ENCODE results near the gene S100A9. TPM values are rescaled to one million over a fixed set of nuclear protein-coding genes. Genes with fewer than 3 reads are reported as not detected.

The S100A9 gene
- total and polyA plus RNA-seq, 2 of the 8 experiments (the other 6 are each of a cell fraction or from before 2014, with no cell fraction given) = not detected

DNA sequence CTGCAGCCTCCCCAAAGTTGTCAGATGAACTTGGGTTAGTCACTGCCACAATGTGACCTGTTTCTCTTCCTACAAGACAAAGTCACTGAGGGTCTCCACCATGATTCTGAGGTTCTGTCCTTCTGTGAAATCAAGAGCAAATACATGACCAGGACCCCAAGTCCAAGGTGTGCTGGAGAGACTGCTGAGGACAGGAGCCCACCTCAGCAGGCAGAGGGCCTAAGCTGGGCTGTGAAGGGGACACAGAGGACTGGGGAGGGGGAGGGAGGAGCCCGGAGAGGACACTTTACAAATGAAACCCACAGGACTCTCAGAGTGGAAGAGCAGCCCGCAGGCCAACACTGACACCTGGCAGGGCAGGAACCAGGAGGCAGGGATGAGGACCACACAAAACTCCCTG is 48.2 kb upstream of the S100A9 start:
- Histone ChIP-seq H3K18ac (ENCODE audit: extremely low read depth, low read length) (no peak overlapping the region), H3K79me1 (ENCODE audit: low read depth, low read length) (no peaks in the 10 kb centered on the region), H3K4ac (replicated peaks; ENCODE audit: insufficient read length, low read depth, low read length) (no peak overlapping the region), H2BK20ac (ENCODE audit: low read length) (no peak overlapping the region), H3K23me2 (ENCODE audit: low read depth, low read length) (no peaks in the 10 kb centered on the region), H3K36me3 (ENCODE audit: control insufficient read depth in 2 of 4, insufficient read depth in 4 of 4, low read length in 3 of 4) (no peaks in the 10 kb centered on the region), H2BK15ac (ENCODE audit: low read length) (no peak overlapping the region), H3K56ac (replicated peaks; ENCODE audit: insufficient read length, low read depth, low read length) (no peak overlapping the region), H2AK5ac (ENCODE audit: low read depth, low read length) (no peak overlapping the region), H3K4me1 (replicated peaks in 1 of 4; ENCODE audit: control insufficient read depth in 3 of 4, insufficient read depth in 4 of 4, low read length in 3 of 4) (peaks cover 0 to 5% (median 0%) of the 10 kb centered on the region in 4 experiments; a peak in 3 of 7 replicates), H4K8ac (ENCODE audit: extremely low read depth, insufficient read depth, low read length) (no peak overlapping the region), H3K9ac (replicated peaks in 1 of 4; ENCODE audit: extremely low read depth in 1 of 4, low read depth in 3 of 4, low read length in 3 of 4) (no peak overlapping the region), H2BK120ac (replicated peaks; ENCODE audit: low read depth, low read length) (no peak overlapping the region), H3K9me3 (ENCODE audit: insufficient read depth in 2 of 2, low read depth in 1 of 2, low read length in 1 of 2) (no peaks in the 10 kb centered on the region), H3K4me3 (ENCODE audit: extremely low read depth in 1 of 4, insufficient read depth in 2 of 4, low read depth in 3 of 4, low read length in 4 of 4) (no peak overlapping the region), H4K20me1 (replicated peaks in 1 of 2; ENCODE audit: control insufficient read depth in 1 of 2, insufficient read depth in 2 of 2, low read length in 2 of 2) (no peaks in the 10 kb centered on the region), H2AFZ (ENCODE audit: low read length) (no peak overlapping the region), H3K79me2 (ENCODE audit: control insufficient read depth in 1 of 2, insufficient read depth in 2 of 2, low read length in 2 of 2) (no peaks in the 10 kb centered on the region), H4K5ac (ENCODE audit: insufficient read length, low read depth, low read length) (no peak overlapping the region), H2BK12ac (ENCODE audit: low read depth, low read length) (no peak overlapping the region), H3K27ac (ENCODE audit: low read depth, low read length) (no peak overlapping the region), H3K4me2 (ENCODE audit: insufficient read depth in 1 of 2, low read depth in 2 of 2, low read length in 2 of 2) (no peak overlapping the region), H3K23ac (ENCODE audit: insufficient read length) (no peak overlapping the region), H4K91ac (replicated peaks; ENCODE audit: insufficient read length, low read length) (no peak overlapping the region), H3K14ac (ENCODE audit: insufficient read length) (no peak overlapping the region), H3K27me3 (replicated peaks in 1 of 4; ENCODE audit: control insufficient read depth in 3 of 4, extremely low read depth in 1 of 4, insufficient read depth in 3 of 4, low read length in 3 of 4) (no peaks in the 10 kb centered on the region), H2BK5ac (ENCODE audit: low read depth, low read length) (no peak overlapping the region)
- 86% methylated on average over 2 of the region's 2 CpGs; no CpG with 5 or more reads in 1 of the 2 experiments for WGBS, 2 experiments (ENCODE audit: extremely low coverage in 1 of 2, insufficient coverage in 1 of 2, insufficient read length in 1 of 2, insufficient replicate concordance in 2 of 2, low coverage in 1 of 2, low lambda C conversion rate in 2 of 2, missing lambda C conversion rate in 1 of 2)
- TF ChIP-seq TEAD4 (IDR thresholded peaks at IDR 0.05; ENCODE audit: low read depth, low read length) (no peak), KDM4A (IDR thresholded peaks at IDR 0.05; ENCODE audit: low read depth, low read length, severe bottlenecking) (no peak), NANOG (IDR thresholded peaks at IDR 0.05; ENCODE audit: insufficient read depth, low read depth, low read length, poor library complexity, severe bottlenecking) (no peak), BACH1 (IDR thresholded peaks at IDR 0.05; ENCODE audit: low read length) (no peak), SIX5 (IDR thresholded peaks at IDR 0.05; ENCODE audit: low read depth, low read length) (no peak), ASH2L (IDR thresholded peaks at IDR 0.05; ENCODE audit: low read length) (no peak), KDM1A (IDR thresholded peaks at IDR 0.05; ENCODE audit: borderline replicate concordance, low read length) (no peak), CBX8 (IDR thresholded peaks at IDR 0.05; ENCODE audit: borderline replicate concordance, low read depth, low read length) (no peak), YY1 (IDR thresholded peaks at IDR 0.05; ENCODE audit: low read depth, low read length) (no peak), ATF3 (IDR thresholded peaks at IDR 0.05; ENCODE audit: insufficient read depth, low read depth, low read length) (no peak)
- TF ChIP-seq, protein P1, sequence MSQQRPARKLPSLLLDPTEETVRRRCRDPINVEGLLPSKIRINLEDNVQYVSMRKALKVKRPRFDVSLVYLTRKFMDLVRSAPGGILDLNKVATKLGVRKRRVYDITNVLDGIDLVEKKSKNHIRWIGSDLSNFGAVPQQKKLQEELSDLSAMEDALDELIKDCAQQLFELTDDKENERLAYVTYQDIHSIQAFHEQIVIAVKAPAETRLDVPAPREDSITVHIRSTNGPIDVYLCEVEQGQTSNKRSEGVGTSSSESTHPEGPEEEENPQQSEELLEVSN (IDR thresholded peaks at IDR 0.05) = no peak
- ChIA-PET CTCF (ENCODE audit: partially characterized antibody) (interaction anchor here (1.0 to 3.8 kb wide), 3 partner anchors 14 to 45 kb away, joined by 3 to 18 read pairs (median 3); no protein-coding TSS in a partner anchor), POLR2A (ENCODE audit: partially characterized antibody) (no interaction called here)
- FAIRE-seq = no peak
- DNase-seq (ENCODE audit: low read depth in 1 of 2, low spot score in 2 of 2) = no peak
